Hematopoietic multipotent progenitor cell treated with erythropoietin and hydrocortisone succinate and interleukin-3 and kit ligand, for 17 days (in vitro differentiated cells): ENCODE measurements around the gene CYP2C19.
"Not testable (repeated sequence)": the region's sequence is repeated elsewhere in the genome, so short reads cannot be mapped to it uniquely, and the experiment has no call there.

Source experiments
- DNase-seq: peaks from one replicate; pipeline ENCODE4 v3.0.0-alpha.2; 2015; ENCODE audit warnings: low spot score

The CYP2C19 gene

GRCh38 chr10:94889123-94889522 is 126.6 kb downstream of the CYP2C19 start:
- no peak for DNase-seq

- DNase-seq = no peak
Measured at GRCh38 chr10:94890264-94891022, 128.0 kb downstream of the CYP2C19 start.

GRCh38 chr10:94898414-94898813 is 135.9 kb downstream of the CYP2C19 start:
- DNase-seq = not testable (repeated sequence)

- no peak for DNase-seq
Measured at GRCh38 chr10:94902080-94902479, 139.6 kb downstream of the CYP2C19 start.

GRCh38 chr10:94902570-94902969 is 140.1 kb downstream of the CYP2C19 start:
- no peak for DNase-seq
